Inflammatory macrophage treated with lipopolysaccharide for 4 hours (primary cell): Measurements from ENCODE around the gene PXDN.
"Not testable (repeated sequence)": the region's sequence is repeated elsewhere in the genome, so short reads cannot be mapped to it uniquely, and the experiment has no call there.

Experiments
- DNase-seq: peaks from one replicate; pipeline ENCODE4 v3.0.0-alpha.2; 2020

Gene PXDN

DNA sequence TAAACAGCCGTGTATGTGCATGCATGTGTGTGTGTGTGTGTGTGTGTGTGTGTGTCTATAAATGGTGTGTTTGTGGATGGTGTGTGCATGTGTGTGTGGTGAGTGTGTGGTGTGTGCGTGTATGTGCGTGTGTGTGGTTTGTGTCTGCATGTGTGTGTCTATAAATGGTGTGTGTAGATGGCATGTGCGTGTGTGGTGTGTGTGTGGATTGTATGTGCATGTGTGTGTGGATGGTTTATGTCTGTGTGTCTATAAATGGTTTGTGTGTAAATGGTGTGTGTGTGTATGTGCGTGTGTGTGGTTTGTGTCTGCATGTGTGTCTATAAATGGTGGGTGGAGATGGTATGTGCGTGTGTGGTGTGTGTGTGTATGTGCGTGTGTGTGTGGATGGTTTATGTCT lies 65.2 kb downstream of the PXDN start:
- not testable (repeated sequence) for DNase-seq

DNA sequence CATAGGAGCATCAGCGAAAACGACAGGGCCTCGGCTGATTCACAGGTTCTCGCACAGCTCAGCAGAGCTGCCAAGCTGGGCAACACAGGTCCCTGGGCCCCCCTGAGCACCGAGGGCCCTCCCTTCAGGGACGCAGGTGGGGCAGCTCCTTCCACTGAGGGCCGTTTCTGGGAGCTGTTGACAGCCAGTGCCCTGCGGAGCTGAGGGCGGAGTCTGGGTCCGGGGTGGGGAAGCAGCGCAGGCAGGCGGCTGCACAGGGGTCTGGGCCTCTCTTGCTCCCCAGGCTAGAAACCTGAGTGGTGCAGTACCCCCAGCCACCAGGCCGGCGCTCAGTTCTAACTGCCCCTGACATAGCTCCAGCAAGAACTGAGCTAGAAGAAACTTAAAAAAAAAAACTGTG lies 65.7 kb downstream of the PXDN start:
- no peak for DNase-seq

DNA sequence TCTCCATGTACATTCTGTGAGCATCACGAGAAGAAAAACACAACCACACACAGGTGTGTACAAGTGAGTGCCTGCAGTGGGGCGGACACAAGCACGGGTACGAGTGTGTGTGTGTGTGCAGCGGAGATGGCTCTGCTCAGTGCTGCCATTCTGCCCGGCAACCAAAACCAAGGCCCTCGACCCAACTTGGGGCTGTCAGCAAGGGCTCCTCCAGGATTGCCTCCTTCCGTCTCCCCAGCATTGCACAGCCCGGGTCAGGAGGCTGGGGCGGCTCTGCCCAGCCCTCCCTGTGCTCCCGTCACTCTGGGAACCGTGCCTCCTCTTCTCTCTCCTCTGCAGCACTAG lies 66.5 kb downstream of the PXDN start:
- no peak for DNase-seq

DNA sequence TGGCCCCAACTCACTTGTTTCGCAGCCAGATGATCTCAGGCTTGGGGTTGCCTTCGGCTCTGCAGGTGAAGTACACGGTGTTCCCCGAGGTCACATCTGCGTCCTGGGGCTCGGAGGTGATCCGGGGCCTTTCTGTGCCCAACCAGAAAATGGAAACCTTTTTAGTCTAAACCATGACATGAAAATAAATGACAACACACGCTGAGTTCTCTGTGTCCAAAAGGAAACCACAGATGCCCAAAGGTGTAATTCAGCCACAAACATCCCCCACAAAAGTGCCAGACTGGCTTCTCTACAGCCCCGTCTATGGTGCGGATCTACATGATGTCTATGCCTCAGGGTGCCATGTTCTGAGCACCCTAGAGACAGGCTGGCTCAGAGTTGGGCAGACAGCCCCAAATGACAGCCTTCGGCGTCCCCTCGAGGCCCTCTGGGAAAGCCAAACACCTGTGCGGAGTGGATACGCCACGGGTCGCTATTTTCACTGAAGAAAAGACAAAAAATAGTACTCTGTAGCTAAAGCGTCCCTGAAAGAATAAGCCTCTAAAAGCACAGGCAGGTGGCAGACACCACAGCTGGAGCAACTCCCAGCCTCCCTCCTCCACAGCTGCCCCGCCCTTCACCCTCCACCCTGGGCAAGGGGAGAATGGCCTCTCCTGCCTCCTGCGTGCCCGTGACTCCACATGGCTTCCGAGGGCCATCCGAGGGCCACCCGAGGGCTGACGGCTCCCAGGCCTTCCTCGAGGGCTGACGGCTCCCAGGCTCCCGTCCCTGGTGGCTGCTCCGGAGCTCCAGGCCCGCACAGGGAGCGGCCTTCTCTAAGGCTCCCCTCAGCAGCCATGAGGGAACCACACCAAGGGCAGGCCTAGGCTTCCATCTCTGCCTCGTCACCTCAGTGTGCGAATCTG lies 67.1 kb downstream of the PXDN start:
- DNase-seq = no peak

DNA sequence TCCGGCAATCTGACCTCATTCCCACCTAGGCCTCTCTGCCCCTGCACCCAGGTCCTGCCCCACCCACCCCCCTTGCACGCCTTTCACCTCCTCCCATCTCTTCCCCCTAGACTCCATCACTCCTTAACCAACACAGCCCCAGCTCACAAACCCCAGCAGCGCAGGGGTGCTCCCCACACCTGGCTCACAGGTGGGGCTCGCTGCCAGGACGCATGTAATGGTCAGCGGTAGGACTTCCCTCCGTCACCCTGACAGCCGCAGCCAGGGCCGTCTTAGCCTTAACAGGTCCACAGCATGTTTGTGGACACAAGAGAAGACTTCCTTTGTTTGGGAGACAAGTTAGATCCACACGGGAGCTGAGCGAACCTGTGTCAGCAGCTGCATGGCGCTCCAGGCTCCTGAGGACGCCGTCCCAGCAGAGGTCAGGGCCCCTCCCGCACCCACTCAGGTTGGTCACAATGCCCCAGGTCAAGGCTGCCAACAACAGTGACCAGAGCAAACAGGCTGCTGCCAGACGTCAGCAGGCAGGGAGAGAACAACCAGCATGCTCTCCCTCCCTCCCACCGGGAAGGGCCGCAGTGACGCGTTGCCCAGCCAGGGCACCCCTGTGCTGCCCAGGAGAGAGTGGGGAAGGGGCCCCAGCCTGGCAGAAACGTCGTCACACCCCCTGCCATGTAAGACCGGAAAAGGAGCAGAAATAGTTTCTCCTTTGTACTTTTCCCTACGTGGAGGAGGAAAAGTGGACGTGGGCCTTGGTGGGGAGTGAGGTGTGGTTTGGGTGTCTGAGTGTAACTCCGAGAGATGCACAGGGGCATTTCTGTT lies 68.0 kb downstream of the PXDN start:
- no peak for DNase-seq

DNA sequence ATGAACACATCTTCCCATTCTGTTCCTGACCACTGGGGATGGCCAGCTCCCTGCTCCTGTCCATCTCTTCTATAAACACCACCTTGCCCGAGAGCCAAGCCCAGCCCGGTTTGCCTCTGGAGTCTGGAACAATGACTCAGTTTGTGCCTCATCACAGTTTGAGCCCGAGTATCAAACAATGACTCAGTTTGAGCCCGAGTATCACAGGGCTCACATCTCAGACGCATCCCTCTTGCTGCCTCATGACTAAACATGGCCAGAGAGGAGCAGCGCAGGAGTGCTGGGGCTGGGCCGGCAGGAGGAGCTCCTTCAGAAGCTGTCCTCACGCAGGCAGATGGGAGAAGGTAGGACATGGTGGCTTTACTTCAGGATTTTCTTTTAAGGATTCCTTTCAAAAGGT lies 68.7 kb downstream of the PXDN start:
- DNase-seq = no peak

DNA sequence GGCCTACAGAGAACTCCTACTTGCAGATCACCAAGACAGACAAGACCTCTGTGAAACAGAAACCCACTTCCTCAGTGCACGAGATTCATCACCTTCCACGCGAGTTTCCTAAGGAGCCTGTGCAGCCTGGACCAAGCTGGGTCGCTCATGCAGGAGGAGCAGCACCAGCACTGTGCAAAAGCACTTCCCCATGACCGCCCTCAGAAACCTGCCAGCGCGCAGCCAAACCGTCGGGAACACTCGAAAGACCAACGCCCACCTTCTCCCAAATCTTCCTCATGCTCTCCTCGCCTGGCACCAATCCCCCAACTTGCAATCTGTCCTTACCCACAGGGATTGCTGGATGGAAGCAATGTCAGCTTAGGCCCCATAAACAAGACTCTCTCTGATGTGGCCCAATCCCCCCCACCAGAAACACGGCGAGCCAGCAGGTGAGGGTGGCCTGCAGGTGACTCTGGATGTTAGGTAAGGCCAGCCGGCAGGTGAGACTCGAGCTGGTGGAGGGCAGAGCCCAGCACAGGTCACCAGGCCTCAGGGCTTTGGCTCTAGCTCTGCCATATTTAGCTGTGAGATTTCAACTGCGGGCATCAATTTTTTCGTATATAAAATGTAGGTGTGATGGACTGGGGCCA lies 69.4 kb downstream of the PXDN start:
- DNase-seq = no peak

DNA sequence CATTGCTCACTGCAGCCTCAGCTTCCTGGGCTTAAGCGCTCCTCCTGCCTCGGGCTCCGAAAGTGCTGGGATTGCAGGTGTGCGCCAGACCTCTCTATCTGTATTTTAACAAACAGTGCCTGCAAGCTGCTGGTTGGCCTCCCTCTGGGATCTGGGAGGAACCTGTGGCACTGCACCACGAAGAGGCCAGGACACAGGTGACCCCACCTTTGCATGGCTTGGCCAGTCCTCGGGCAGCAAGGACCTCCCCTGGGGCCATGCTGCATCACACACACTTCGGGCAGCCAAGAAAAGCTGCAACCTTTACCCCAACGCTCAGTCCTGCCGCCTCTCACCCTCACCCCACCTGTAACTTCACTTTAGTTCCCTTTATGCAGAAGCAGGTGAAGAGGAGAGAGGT lies 70.0 kb downstream of the PXDN start:
- no peak for DNase-seq

DNA sequence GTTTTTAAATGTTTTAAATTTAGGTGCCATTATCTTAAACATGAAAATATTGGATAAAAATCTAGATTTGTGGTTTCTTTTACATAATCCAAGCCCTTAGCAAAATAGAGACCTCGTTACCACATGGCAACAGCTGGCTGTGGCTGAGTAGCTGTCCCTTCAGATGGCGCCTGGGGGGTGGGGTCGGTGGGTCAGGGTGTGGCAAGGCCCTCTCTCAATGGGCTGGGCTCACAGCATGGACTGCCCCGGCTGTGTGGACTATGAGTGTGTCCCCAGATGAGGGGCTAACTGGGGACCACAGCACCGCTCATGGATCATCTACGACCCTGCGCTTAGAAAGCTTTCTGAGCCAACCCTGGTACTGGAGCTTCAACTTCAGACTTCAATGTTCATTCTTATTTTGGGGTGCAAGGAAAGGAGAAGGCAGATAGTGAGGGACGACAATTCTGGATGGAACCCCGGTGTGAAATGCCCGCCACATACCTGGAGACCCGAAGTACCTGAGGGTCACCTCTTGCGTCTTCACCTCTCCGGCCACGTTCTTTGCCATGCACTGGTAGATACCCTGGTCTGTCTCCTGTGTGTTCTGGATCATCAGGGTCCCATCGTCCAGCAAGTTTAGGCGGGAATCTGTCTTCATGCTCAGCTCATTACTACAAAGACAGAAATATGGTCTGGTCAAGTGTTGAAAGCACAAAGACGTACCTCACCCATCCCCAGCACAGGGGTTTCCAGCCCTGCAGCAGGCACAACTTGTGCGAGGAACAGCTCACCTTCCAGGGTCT lies 71.0 kb downstream of the PXDN start:
- no peak for DNase-seq

DNA sequence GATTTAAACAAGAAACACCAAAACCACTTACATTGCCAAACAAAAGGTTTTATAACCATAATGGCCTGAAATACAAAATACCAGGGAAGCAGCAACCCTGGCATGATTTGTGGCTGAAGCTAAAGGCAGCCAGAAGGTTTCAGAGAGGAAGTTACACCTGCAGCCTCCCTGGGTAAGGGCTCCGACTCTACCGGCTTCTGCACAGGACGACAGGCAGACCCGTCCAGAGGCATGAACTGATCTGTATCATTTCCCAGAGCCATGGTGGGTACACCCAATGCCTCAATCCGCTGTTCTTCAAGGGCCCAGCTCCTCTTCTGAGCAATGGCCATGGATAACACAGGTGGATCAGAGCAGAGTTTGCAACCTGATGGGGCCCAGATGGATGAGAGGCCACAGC lies 71.6 kb downstream of the PXDN start:
- no peak for DNase-seq

DNA sequence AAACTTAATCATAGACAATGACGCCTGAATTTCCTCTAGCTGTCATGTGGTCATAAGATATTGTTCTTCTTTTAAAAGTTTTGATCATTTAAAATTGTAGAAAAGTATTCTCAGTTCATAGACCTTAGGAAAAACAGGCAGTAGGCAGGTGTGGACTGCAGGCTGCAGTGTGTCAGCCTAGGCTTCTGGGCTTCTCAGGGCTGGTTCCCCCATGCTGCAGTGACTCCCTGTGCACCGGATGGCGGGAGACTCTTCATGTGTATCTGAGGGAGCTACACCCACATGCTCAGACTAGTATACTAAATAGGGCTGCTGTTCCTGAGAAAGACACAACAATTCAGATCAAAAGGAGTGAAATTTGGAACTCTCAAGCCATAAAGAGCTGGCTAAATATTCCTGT lies 72.4 kb downstream of the PXDN start:
- DNase-seq = no peak

DNA sequence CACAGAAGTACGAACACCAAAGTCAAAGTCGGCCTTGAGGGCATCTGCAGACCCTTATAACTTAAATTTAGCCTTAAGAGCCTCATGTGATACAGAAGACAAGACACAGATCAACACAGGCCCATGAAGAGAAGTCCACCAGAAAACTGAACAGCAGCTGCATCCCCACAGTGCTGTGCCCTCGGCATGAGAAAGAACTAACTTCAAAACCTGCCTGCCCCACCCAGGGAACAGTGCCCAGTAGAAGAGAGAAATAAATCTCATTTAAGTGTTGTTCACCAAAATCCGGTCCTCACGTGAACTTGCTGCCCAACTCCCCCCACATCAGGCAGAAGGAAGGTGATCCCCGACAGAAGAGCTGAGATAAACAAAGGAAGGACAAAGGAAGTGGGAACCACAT lies 73.7 kb downstream of the PXDN start:
- DNase-seq = no peak

DNA sequence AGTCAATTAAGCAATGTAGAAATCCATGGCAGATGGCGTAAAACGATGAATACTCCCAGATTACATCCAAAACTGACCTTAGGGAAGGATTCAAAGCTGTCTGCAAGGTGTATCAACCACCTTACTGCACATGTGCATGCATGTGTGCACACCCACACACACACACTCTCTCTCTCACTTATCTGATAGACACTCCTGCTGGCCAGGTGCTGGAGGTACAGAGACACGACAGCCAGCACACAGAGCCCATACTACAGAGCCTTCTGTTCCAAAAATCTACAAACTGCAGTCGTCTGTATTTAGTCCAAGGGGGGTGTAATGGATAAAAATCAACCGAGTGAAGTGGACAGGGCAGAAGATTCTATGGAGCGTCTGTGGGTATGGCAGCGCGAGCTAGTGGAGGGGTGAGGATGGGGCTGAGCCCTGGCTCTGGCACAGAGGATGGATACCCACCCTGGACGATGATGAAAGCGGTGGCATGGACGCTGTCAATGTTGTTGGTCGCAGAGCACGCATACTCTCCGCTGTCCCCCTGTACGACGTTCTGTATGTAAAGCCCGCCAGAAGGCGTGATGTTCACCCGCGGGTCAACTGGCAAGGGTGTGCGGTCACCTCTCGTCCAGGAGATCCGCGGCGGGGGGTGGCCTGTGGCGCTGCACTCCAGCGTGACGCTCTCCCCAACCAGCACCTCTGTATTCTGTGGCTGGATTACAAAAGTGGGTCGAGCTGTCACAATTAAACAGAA lies 78.4 kb downstream of the PXDN start:
- no peak for DNase-seq

DNA sequence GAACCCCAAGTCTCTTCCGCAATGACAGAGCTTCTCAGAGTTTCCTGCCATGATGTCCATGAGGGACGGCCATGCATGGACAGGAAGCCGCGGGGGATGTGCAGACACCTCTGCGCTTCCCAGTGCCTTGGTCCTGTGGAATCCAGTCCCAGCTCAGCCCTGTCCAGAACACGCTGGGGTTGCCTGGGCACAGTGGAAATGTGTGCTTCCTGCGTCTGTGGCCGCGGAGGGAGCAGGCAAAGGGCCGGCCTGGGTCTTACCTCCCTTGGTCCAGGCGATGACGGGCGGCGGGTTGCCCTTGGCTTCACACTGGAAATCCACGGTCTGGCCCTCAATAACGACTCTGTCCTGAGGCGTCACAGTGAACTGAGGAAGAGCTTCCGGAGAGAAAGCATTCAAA lies 79.6 kb downstream of the PXDN start:
- DNase-seq = no peak

DNA sequence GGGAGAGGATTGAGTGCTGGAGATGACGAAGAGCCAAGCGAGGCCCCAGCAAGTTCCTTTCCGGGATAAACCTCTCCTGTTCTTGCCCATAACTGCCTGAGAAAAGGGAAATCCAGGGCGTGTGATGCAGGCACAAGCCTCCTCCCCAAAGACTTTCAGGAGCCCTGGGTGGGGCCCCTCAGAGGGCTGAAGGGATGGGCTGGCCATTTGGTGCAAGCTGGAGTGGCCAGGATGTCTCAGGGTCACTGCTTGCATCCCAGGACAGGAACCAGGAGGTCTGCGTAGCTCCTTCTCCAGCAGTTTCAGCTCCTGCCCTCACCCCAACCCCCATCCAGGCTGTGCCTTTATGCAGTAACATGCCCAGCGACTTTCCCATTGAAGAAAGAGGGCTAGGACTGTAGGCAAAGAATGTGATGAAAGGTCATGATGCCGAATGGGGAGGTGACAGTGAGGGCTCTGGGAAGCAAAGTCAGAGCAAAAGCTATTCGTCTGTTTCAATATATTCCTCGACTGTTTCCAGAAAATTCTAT lies 80.2 kb downstream of the PXDN start:
- no peak for DNase-seq

DNA sequence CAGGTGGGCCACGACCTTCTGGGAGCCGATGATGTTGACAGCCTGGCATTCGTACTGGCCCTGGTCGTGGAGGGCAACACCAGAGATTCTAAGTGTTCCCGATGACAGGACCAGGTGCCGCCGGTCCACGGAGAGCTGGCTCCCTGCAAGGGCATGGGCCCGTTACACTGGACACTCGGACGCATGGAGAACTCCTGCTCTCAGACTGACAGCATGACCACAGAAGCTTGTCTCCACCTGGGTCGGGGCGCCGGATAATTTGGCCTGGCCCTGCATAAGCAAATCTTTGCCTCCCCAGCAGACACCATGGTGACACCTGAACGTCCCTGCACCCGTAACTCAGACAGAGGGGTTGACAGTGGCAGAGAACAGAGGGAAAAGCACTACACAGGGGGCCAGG lies 80.7 kb downstream of the PXDN start:
- no peak for DNase-seq

DNA sequence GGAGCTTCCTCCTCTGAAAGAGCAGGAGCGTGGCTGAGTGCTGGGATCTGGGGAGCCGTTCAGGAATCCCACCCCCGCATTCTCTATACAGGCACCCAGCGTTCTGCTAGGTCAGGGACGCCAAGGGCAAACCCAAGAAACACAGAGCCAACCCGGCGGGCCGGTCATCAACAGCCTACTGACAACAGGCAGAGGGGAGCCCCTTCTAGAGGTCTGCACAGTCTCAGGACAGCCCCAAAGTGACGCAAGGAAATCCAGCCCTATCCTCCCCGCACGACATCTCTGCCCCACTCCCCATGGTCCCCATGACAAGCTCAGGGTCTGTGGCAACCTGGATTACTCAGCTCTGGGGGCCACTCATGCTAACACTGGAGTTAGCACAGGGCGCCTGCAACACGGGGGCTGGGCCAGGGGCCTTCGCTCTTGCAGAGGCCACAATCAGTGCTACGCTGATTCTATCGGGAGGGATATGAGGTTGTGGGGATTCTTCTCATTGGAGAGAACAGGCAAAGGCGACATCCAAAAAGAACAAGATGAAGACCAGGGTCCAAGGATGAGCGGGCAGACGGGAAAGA lies 81.6 kb downstream of the PXDN start:
- DNase-seq = no peak

DNA sequence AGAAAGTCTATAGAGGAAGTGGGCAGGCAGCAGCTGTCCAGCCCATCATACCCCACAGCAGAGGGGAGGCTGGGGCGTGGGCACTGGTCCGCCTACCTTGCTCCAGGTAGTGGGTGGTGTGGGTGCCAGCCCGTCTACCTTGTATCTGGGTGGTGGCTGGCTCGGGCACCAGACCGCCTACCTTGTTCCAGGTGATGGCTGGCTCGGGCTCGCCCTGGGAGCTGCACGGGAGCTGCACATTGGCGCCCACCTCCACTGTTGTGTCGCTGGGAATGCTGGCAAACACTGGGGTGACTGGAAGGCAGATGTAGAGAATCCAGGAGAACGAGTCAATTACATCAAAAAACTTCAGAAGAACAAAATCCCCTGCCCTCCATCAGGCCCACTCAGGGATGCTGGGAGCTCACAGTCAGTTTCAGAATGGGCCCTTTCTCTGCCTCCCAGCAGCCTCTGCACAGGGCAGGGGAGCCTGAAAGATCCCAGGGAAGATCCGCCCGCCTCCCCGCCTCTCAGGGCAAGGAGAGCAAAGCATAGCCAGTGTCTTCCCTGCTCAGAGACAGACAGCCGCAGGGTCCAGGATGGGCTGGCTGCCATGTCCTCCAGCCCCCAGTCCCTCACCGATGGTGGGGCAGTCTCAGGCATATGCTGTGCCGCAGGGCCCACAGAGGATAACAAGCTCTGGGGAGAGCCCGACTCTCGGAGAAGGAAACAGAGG lies 82.3 kb downstream of the PXDN start:
- DNase-seq = no peak

DNA sequence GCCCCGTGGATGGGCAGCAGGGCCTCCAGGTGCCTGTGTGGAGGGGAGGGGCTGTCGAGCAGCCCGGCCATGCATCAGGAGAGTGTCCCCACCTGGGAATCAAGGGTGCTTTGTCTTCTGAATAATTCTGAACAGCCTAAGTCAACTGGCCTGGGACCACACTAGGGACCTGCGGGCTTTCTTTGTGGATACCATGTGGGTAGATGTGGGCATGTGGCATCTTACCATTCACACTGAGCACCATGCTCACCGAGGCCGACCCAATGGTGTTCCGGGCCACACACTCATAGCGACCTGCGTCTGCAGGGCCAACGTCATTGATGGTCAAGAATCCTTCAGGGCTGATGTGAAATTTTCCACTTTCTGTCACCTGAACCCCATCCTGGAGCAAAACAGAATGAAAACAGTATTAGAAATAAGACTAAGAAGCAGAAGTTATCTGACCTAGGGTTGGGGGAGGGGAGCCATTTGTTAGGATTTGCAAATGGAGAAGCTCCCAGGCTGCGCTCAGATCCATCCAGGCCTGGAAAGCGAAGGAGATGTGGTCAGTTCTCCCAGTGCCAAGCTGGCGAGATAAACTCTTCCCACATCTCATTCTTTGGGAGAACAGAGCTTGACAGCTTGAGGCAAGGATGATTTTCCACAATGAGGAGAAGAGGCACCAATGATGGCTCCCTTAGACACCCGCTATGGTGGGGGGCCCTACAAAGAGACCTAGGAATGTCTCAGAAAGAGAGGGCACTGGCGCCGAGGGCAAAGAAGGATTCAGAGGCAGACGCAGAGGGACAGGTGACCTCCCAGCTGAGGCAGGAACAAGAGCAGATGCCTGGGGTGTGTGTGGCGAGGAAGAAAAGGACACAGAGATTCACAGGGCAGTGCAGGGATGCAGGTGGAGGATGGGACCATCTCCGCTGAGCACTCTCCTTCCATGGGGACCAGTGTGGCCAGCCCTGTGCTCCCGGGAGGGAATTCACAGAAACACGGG lies 83.4 kb downstream of the PXDN start:
- no peak for DNase-seq
